Activated naive CD8-positive, alpha-beta T cell treated with anti-CD3 and anti-CD28 coated beads, Interleukin-2, amount 50 U/mL, for 24 hours (primary cell): ENCODE data around the gene AMPH.
A peak's percentile ranks its signal among the peaks of the same experiment; 100 is the strongest.
"Not testable (repeated sequence)": the region's sequence is repeated elsewhere in the genome, so short reads cannot be mapped to it uniquely, and the experiment has no call there.

Experiments
- ATAC-seq: fragments of 150-1000 bp; cut with Tn5 transposase; one replicate; pipeline ENCODE4 v1.10.0; 2021
- DNase-seq: peaks from one replicate; pipeline ENCODE4 v3.0.0; 2021
- H3K27ac Mint-ChIP-seq: one replicate; pipeline ENCODE4 v1.8.0; 2021; ENCODE audit warnings: mild to moderate bottlenecking, mixed read lengths
- H3K27me3 Mint-ChIP-seq: one replicate; pipeline ENCODE4 v1.8.0; 2021; ENCODE audit warnings: mixed read lengths
- H3K36me3 Mint-ChIP-seq: one replicate; pipeline ENCODE4 v1.8.0; 2021; ENCODE audit warnings: low read depth, mixed read lengths
- H3K4me1 Mint-ChIP-seq: one replicate; pipeline ENCODE4 v1.8.0; 2021; ENCODE audit warnings: mixed read lengths
- H3K4me3 Mint-ChIP-seq: one replicate; pipeline ENCODE4 v1.8.0; 2021; ENCODE audit warnings: mild to moderate bottlenecking, moderate library complexity, mixed read lengths
- H3K9me3 Mint-ChIP-seq: one replicate; pipeline ENCODE4 v1.8.0; 2021; ENCODE audit warnings: mixed read lengths

The AMPH gene

DNA sequence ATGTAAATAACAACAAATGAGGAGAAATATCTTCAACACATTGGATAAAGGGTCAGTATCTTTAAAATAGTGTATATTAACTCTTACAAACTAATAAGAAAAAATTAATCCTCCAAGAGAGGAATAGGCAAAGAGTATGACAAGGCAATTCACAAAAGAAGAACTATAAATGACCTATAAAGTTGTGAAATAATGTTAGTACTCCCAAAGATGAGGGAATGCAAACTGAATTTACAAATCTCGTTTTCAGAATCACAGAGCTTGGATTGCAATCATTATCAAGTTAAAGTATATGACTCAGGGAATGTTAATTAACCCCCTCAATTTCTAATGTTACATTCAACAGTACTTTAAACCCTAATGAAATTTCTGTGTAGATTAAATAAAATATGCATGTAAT is 270.4 kb downstream of the AMPH start:
- Mint-ChIP-seq H3K4me1 (peaks cover 84% of the 10 kb centered on the region), H3K4me3 (peak overlapping the region; percentile 88), H3K27me3 (no peaks in the 10 kb centered on the region), H3K9me3 (no peaks in the 10 kb centered on the region), H3K27ac (peak overlapping the region; percentile 95), H3K36me3 (peaks cover 10% of the 10 kb centered on the region)
- DNase-seq (no peak), ATAC-seq (no peak)

DNA sequence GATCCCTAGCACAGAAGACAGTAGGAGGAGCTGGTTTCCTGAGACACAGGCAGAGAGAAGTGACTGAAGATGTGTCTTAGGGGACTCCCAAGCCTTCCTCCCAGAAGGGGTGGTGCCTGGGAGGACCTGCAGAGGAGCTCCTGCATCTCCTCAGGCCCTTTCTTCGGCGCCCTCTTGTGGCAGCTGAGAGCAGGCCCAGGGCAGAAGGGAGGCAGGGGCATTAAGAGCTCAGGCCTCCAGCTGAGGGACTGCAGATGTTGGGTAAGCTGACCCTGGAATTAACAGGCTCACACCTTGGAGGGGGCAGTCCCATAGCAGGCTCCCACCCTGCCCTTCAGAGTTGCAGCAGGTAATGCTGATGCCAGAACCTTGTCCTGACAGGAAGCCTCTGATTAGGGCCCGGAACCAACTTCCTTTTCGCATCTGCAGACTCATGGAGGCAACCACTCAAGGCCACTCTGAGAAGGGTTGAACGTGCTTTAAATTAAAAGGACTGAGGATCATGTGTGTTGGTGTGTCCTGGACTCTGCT is 272.0 kb downstream of the AMPH start:
- peak overlapping the region; percentile 88 for H3K4me3 Mint-ChIP-seq
- not testable (repeated sequence) for H3K9me3 Mint-ChIP-seq, H3K27me3 Mint-ChIP-seq
- peak; percentile 77 for ATAC-seq
- H3K36me3 Mint-ChIP-seq, result peaks cover 16% of the 10 kb centered on the region
- DNase-seq, result peak; percentile 82
- H3K27ac Mint-ChIP-seq, result peak overlapping the region; percentile 95
- peaks cover 83% of the 10 kb centered on the region for H3K4me1 Mint-ChIP-seq

- peaks cover 86% of the 10 kb centered on the region for H3K4me1 Mint-ChIP-seq
These were observed 272.8 kb downstream of the AMPH start for GRCh38 chr7:38358273-38358831.

GRCh38 chr7:38354271-38354851 is 276.8 kb downstream of the AMPH start:
- not testable (repeated sequence) for ATAC-seq, H3K36me3 Mint-ChIP-seq, H3K9me3 Mint-ChIP-seq, H3K27me3 Mint-ChIP-seq
- Mint-ChIP-seq H3K4me3 (peak overlapping the region; percentile 56), H3K27ac (peak overlapping the region; percentile 83), H3K4me1 (peaks cover 71% of the 10 kb centered on the region)
- peak; percentile 73 for DNase-seq

More at GRCh38 chr7:38358273-38358831, 272.8 kb downstream of the AMPH start:
- Mint-ChIP-seq H3K27ac (peak overlapping the region; percentile 95), H3K36me3 (peaks cover 14% of the 10 kb centered on the region), H3K4me3 (peak overlapping the region; percentile 88)
- H3K27me3 Mint-ChIP-seq, H3K9me3 Mint-ChIP-seq: not testable (repeated sequence)
- ATAC-seq (peak; percentile 59), DNase-seq (peak; percentile 42)

- ATAC-seq, result peak; percentile 51
- not testable (repeated sequence) for H3K36me3 Mint-ChIP-seq, H3K9me3 Mint-ChIP-seq, DNase-seq, H3K27me3 Mint-ChIP-seq
- Mint-ChIP-seq H3K4me3 (peak overlapping the region; percentile 56), H3K27ac (peak overlapping the region; percentile 83), H3K4me1 (peaks cover 67% of the 10 kb centered on the region)
These were observed 277.7 kb downstream of the AMPH start for GRCh38 chr7:38353431-38353881.

GRCh38 chr7:38351601-38352000 is 279.6 kb downstream of the AMPH start:
- H3K4me1 Mint-ChIP-seq, result peaks cover 60% of the 10 kb centered on the region
- ATAC-seq (no peak), DNase-seq (no peak)
- peak overlapping the region; percentile 49 for H3K27ac Mint-ChIP-seq
- no peaks in the 10 kb centered on the region for H3K9me3 Mint-ChIP-seq
- peaks cover 10% of the 10 kb centered on the region for H3K36me3 Mint-ChIP-seq
- H3K27me3 Mint-ChIP-seq, result no peaks in the 10 kb centered on the region
- peak overlapping the region; percentile 88 for H3K4me3 Mint-ChIP-seq

- H3K4me1 Mint-ChIP-seq, result peaks cover 60% of the 10 kb centered on the region
- not testable (repeated sequence) for H3K27me3 Mint-ChIP-seq, H3K36me3 Mint-ChIP-seq, ATAC-seq, DNase-seq, H3K9me3 Mint-ChIP-seq
- peak overlapping the region; percentile 88 for H3K4me3 Mint-ChIP-seq
- peak overlapping the region; percentile 93 for H3K27ac Mint-ChIP-seq
These were observed 280.4 kb downstream of the AMPH start for GRCh38 chr7:38350777-38351176.

DNA sequence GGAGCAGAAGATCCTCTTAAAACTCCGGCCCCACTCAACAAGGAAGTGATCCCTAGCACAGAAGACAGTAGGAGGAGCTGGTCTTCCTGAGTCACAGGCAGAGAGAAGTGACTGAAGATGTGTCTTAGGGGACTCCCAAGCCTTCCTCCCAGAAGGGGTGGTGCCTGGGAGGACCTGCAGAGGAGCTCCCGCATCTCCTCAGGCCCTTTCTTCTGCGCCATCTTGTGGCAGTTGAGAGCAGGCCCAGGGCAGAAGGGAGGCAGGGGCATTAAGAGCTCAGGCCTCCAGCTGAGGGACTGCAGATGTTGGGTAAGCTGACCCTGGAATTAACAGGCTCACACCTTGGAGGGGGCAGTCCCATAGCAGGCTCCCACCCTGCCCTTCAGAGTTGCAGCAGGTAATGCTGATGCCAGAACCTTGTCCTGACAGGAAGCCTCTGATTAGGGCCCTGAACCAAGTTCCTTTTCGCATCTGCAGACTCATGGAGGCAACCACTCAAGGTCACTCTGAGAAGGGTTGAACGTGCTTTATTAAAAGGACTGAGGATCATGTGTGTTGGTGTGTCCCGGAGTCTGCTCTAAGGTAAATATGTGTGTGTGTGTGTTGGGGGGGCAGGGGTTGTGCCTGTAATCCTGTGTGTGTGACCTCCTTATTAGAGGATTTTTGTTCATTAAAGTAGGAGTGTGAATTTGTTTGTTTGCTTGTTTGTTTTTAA is 281.1 kb downstream of the AMPH start:
- H3K27me3 Mint-ChIP-seq, H3K9me3 Mint-ChIP-seq, H3K36me3 Mint-ChIP-seq: not testable (repeated sequence)
- DNase-seq (peak; percentile 69), ATAC-seq (peak; percentile 84)
- Mint-ChIP-seq H3K4me3 (peak overlapping the region; percentile 88), H3K4me1 (peaks cover 57% of the 10 kb centered on the region), H3K27ac (peak overlapping the region; percentile 93)

GRCh38 chr7:38349126-38349795 is 281.9 kb downstream of the AMPH start:
- not testable (repeated sequence) for H3K27me3 Mint-ChIP-seq, DNase-seq, H3K36me3 Mint-ChIP-seq, H3K9me3 Mint-ChIP-seq
- peaks cover 58% of the 10 kb centered on the region for H3K4me1 Mint-ChIP-seq
- peak; percentile 42 for ATAC-seq
- H3K4me3 Mint-ChIP-seq, result peak overlapping the region; percentile 88
- peak overlapping the region; percentile 93 for H3K27ac Mint-ChIP-seq

DNA sequence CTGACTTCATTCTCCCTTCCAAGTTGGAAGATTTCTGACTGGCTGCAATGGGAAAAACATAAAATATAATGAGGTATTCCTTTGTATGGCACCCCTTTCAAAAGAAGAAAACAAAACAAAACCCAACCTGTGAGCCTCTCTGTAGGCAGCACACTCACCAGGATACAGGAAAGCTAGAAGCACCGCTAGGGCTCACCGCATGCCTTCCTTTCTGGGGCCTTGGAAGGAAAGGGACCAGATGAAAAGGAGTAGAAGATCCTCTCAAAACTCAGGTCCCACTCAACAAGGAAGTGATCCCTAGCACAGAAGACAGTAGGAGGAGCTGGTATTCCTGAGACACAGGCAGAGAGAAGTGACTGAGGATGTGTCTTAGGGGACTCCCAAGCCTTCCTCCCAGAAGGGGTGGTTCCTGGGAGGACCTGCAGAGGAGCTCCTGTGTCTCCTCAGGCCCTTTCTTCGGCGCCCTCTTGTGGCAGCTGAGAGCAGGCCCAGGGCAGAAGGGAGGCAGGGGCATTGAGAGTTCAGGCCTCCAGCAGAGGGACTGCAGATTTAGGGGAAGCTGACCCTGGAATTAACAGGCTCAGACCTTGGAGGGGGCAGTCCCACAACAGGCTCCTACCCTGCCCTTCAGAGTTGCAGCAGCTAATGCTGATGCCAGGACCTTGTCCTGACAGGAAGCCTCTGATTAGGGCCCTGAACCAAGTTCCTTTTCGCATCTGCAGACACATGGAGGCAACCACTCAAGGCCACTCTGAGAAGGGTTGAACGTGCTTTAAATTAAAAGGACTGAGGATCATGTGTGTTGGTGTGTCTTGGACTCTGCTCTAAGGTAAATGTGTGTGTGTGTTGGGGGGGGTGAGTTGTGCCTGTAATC is 285.6 kb downstream of the AMPH start:
- peaks cover 49% of the 10 kb centered on the region for H3K4me1 Mint-ChIP-seq
- not testable (repeated sequence) for H3K36me3 Mint-ChIP-seq, H3K9me3 Mint-ChIP-seq, H3K27me3 Mint-ChIP-seq, DNase-seq
- H3K27ac Mint-ChIP-seq, result peak overlapping the region; percentile 80
- peak overlapping the region; percentile 68 for H3K4me3 Mint-ChIP-seq
- peak; percentile 45 for ATAC-seq

- peak overlapping the region; percentile 80 for H3K27ac Mint-ChIP-seq
- H3K4me3 Mint-ChIP-seq, result peak overlapping the region; percentile 64
- not testable (repeated sequence) for H3K27me3 Mint-ChIP-seq, H3K9me3 Mint-ChIP-seq, H3K36me3 Mint-ChIP-seq, DNase-seq
- peaks cover 50% of the 10 kb centered on the region for H3K4me1 Mint-ChIP-seq
- peak; percentile 45 for ATAC-seq
These were observed 286.4 kb downstream of the AMPH start for GRCh38 chr7:38344741-38345140.

DNA sequence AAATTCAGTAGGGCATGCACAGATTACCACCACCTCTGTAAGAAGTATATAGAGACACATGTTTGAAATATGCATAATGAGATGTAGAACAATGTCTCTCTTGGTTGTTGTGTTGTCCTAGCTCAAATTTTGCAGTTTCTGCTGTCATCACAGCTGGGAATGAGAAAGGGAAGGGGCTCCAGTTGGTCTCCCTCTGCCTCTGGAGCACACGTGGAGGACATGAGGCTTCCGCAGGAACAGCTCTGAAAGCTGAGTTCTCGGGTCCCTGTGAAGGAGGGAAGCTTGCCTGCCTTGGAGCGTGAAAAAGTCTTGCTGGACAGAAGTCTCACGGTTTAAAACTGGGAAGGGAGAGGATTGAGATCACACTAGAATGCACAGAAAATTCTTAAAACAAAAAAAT is 289.0 kb downstream of the AMPH start:
- Mint-ChIP-seq H3K4me1 (peaks cover 55% of the 10 kb centered on the region), H3K27ac (peak overlapping the region; percentile 79), H3K4me3 (peak overlapping the region; percentile 79)
- not testable (repeated sequence) for H3K9me3 Mint-ChIP-seq, H3K36me3 Mint-ChIP-seq, ATAC-seq, H3K27me3 Mint-ChIP-seq, DNase-seq

DNA sequence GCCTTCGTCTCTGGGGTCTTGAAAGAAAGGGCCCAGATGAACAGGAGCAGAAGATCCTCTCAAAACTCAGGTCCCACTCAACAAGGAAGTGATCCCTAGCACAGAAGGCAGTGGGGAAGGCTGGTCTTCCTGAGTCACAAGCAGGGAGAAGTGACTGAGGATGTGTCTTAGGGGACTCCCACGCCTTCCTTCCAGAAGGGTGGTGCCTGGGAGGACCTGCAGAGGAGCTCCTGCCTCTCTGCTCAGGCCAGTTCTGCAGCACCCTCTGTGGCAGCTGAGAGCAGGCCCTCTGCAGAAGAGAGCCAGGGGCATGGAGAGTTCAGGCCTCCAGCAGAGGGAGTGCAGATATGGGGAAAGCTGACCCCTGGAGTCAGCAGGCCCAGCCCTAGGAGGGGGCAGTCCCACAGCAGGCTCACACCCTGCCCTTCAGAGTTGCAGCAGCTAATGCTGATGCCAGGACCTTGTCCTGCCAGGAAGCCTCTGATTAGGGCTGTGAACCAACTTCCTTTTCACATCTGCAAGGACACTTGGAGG is 289.9 kb downstream of the AMPH start:
- Mint-ChIP-seq H3K27ac (peak overlapping the region; percentile 77), H3K4me3 (peak overlapping the region; percentile 79), H3K4me1 (peaks cover 53% of the 10 kb centered on the region)
- H3K27me3 Mint-ChIP-seq, H3K9me3 Mint-ChIP-seq, H3K36me3 Mint-ChIP-seq: not testable (repeated sequence)
- DNase-seq (peak; percentile 34), ATAC-seq (peak; percentile 74)
